Endodermal cell (in vitro differentiated cells): ENCODE data around the gene GJA1. TPM values are rescaled to one million over a fixed set of nuclear protein-coding genes. Genes with fewer than 3 reads are reported as not detected.
A peak's percentile ranks its signal among the peaks of the same experiment; 100 is the strongest.

ENCODE experiments used
- DNase-seq: peaks from one replicate; pipeline ENCODE4 v3.0.0-alpha.2; 2017
- H3K27ac ChIP-seq: 2 replicates; pipeline ENCODE4 v1.5.1; 2013; ENCODE audit warnings: mild to moderate bottlenecking, low read depth, low read length, moderate library complexity
- H3K27me3 ChIP-seq: 2 replicates; pipeline ENCODE4 v1.6.1; 2013; ENCODE audit warnings: mild to moderate bottlenecking, low read length, moderate library complexity; ENCODE audit not compliant: insufficient read depth, control insufficient read depth, poor library complexity, severe bottlenecking
- H3K36me3 ChIP-seq: 2 replicates; pipeline ENCODE4 v1.7.0; 2013; ENCODE audit warnings: mild to moderate bottlenecking, low read length, moderate library complexity; ENCODE audit not compliant: control insufficient read depth, insufficient read depth
- H3K4me1 ChIP-seq: one replicate; pipeline ENCODE4 v1.7.0; 2013; ENCODE audit warnings: low read length; ENCODE audit not compliant: control insufficient read depth, insufficient read depth
- H3K4me3 ChIP-seq: 2 replicates; pipeline ENCODE4 v1.5.1; 2013; ENCODE audit warnings: mild to moderate bottlenecking, low read length, moderate library complexity
- H3K9ac ChIP-seq: 2 replicates; pipeline ENCODE4 v1.6.1; 2013; ENCODE audit warnings: mild to moderate bottlenecking, low read length, moderate library complexity; ENCODE audit not compliant: poor library complexity, severe bottlenecking; ENCODE audit errors: extremely low read depth
- H3K9me3 ChIP-seq: 2 replicates; pipeline ENCODE4 v1.6.1; 2013; ENCODE audit warnings: mild to moderate bottlenecking, low read length, moderate library complexity; ENCODE audit not compliant: control insufficient read depth
- H3K27ac Mint-ChIP-seq: 2 replicates; pipeline ENCODE4 v1.8.0; 2020; ENCODE audit warnings: mixed read lengths
- H3K27me3 Mint-ChIP-seq: 2 replicates; pipeline ENCODE4 v1.8.0; 2021; ENCODE audit warnings: mild to moderate bottlenecking, mixed read lengths; ENCODE audit not compliant: insufficient read depth
- H3K36me3 Mint-ChIP-seq: 2 replicates; pipeline ENCODE4 v1.8.0; 2020; ENCODE audit warnings: low read depth, mixed read lengths
- H3K4me1 Mint-ChIP-seq: 2 replicates; pipeline ENCODE4 v1.8.0; 2020; ENCODE audit warnings: mixed read lengths
- H3K4me3 Mint-ChIP-seq: 2 replicates; pipeline ENCODE4 v1.8.0; 2020; ENCODE audit warnings: mild to moderate bottlenecking, moderate library complexity, mixed read lengths
- H3K9me3 Mint-ChIP-seq: 2 replicates; pipeline ENCODE4 v1.8.0; 2020; ENCODE audit warnings: mild to moderate bottlenecking, mixed read lengths
- CTCF ChIP-seq: fragments of 200-600 bp; sonication (generic); conservative IDR thresholded peaks from 2 replicates; pipeline ENCODE4 v1.5.0; 2021; ENCODE audit warnings: antibody characterized with exemption, mild to moderate bottlenecking
- WGBS, 2 experiments: methylation state at CpG; one replicate each; pipeline versions ENCODE4 v1.1.5 to v1.1.7; 2013; ENCODE audit warnings: missing lambda C conversion rate in 2 of 2, mixed read lengths in 1 of 2; ENCODE audit not compliant: insufficient coverage in 1 of 2, insufficient read length in 1 of 2; 5-methylcytosine and 5-hydroxymethylcytosine counted together
- total RNA-seq, 2 donors: library from RNA; stranded (reverse); fragmentation: NEBNext Ultra II Directional in 1 of 2; extraction: Animal tissue kit (Norgen Biotek cat#: 25700) in 1 of 2; gene quantifications; 2 replicates in 1 of 2; 3 replicates in 1 of 2; pipeline ENCODE4 v1.2.1, GENCODE V29; 2021

The GJA1 gene
- total RNA-seq, 2 donors from 2014 or later = 706 to 1,121 TPM

- Mint-ChIP-seq H3K4me1 (peaks cover 45% of the 10 kb centered on the region), H3K9me3 (no peaks in the 10 kb centered on the region), H3K27me3 (no peaks in the 10 kb centered on the region), H3K4me3 (peak overlapping the region; percentile 93), H3K36me3 (peaks cover 61% of the 10 kb centered on the region), H3K27ac (no peak overlapping the region)
- Histone ChIP-seq H3K27ac (peak overlapping the region; percentile 93), H3K4me1 (peaks cover 5% of the 10 kb centered on the region), H3K4me3 (peak overlapping the region; percentile 88), H3K9ac (peak overlapping the region; percentile 98), H3K36me3 (peaks cover 33% of the 10 kb centered on the region), H3K9me3 (no peaks in the 10 kb centered on the region), H3K27me3 (no peaks in the 10 kb centered on the region)
- 6% methylated on average over 3 of the region's 3 CpGs; no CpG with 5 or more reads in 1 of the 2 experiments for WGBS, 2 experiments
- no peak for DNase-seq
- TF ChIP-seq CTCF = no peak
Measured at GRCh38 chr6:121438869-121439268, 3.4 kb downstream of the GJA1 start.

- Histone ChIP-seq H3K4me1 (peaks cover 5% of the 10 kb centered on the region), H3K27me3 (no peaks in the 10 kb centered on the region), H3K4me3 (peak overlapping the region; percentile 88), H3K36me3 (peaks cover 39% of the 10 kb centered on the region), H3K9me3 (no peaks in the 10 kb centered on the region), H3K27ac (no peak overlapping the region), H3K9ac (peak overlapping the region; percentile 98)
- peaks cover 67% of the 10 kb centered on the region for H3K36me3 Mint-ChIP-seq
- H3K9me3 Mint-ChIP-seq = no peaks in the 10 kb centered on the region
- no peak for TF ChIP-seq CTCF
- no peaks in the 10 kb centered on the region for H3K27me3 Mint-ChIP-seq
- no peak overlapping the region for H3K27ac Mint-ChIP-seq
- no peak for DNase-seq
- H3K4me3 Mint-ChIP-seq = peak overlapping the region; percentile 93
- H3K4me1 Mint-ChIP-seq = peaks cover 50% of the 10 kb centered on the region
Measured at GRCh38 chr6:121439475-121439874, 4.0 kb downstream of the GJA1 start.

- 40% methylated on average over 3 of the region's 4 CpGs; no CpG with 5 or more reads in 1 of the 2 experiments for WGBS, 2 experiments
- Mint-ChIP-seq H3K4me1 (peaks cover 50% of the 10 kb centered on the region), H3K27ac (peak overlapping the region; percentile 70), H3K4me3 (peak overlapping the region; percentile 93), H3K36me3 (peaks cover 71% of the 10 kb centered on the region), H3K27me3 (no peaks in the 10 kb centered on the region), H3K9me3 (no peaks in the 10 kb centered on the region)
- no peak overlapping the region for H3K27ac ChIP-seq
- peak overlapping the region; percentile 88 for H3K4me3 ChIP-seq
- no peak for TF ChIP-seq CTCF
- H3K9me3 ChIP-seq = no peaks in the 10 kb centered on the region
- peaks cover 5% of the 10 kb centered on the region for H3K4me1 ChIP-seq
- peak overlapping the region; percentile 98 for H3K9ac ChIP-seq
- no peak for DNase-seq
- peaks cover 44% of the 10 kb centered on the region for H3K36me3 ChIP-seq
- H3K27me3 ChIP-seq = no peaks in the 10 kb centered on the region
Measured at GRCh38 chr6:121439926-121440325, 4.5 kb downstream of the GJA1 start.
